Mesendoderm (in vitro differentiated cells): ENCODE results near the gene FARP1.

Experiments
- DNase-seq: peaks from one replicate; pipeline ENCODE4 v3.0.0; 2013
- H2AK5ac ChIP-seq: 2 replicates; pipeline ENCODE4 v1.6.1; 2013; ENCODE audit warnings: low read length, inconsistent platforms
- H2BK120ac ChIP-seq: 2 replicates; pipeline ENCODE4 v1.6.1; 2013; ENCODE audit warnings: low read depth, mild to moderate bottlenecking, low read length, moderate library complexity, mixed read lengths
- H2BK15ac ChIP-seq: replicated peaks from 2 replicates; pipeline ENCODE4 v1.6.1; 2013; ENCODE audit warnings: low read depth, mild to moderate bottlenecking, moderate library complexity
- H2BK5ac ChIP-seq: 2 replicates; pipeline ENCODE4 v1.6.1; 2013; ENCODE audit warnings: low read length, inconsistent platforms
- H3K18ac ChIP-seq: 2 replicates; pipeline ENCODE4 v1.6.1; 2013; ENCODE audit warnings: mild to moderate bottlenecking, low read length, mixed read lengths
- H3K23ac ChIP-seq: one replicate; pipeline ENCODE4 v1.6.1; 2013; ENCODE audit warnings: low read length
- H3K27ac ChIP-seq: 2 replicates; pipeline ENCODE4 v1.5.1; 2013; ENCODE audit warnings: low read depth, mild to moderate bottlenecking, inconsistent platforms, low read length, moderate library complexity
- H3K27me3 ChIP-seq: 2 replicates; pipeline ENCODE4 v1.6.1; 2013; ENCODE audit warnings: low read length, control low read depth, mild to moderate bottlenecking, inconsistent platforms; ENCODE audit not compliant: insufficient read depth, poor library complexity
- H3K36me3 ChIP-seq: 2 replicates; pipeline ENCODE4 v1.6.1; 2013; ENCODE audit warnings: low read length, inconsistent platforms; ENCODE audit not compliant: control insufficient read depth, insufficient read depth
- H3K4ac ChIP-seq: one replicate; pipeline ENCODE4 v1.6.1; 2013; ENCODE audit warnings: low read depth, mild to moderate bottlenecking, low read length, moderate library complexity
- H3K4me1 ChIP-seq: 2 replicates; pipeline ENCODE4 v1.6.1; 2013; ENCODE audit warnings: low read depth, low read length, inconsistent platforms; ENCODE audit not compliant: control insufficient read depth
- H3K4me2 ChIP-seq: 2 replicates; pipeline ENCODE4 v1.6.1; 2013; ENCODE audit warnings: low read length
- H3K4me3 ChIP-seq: 2 replicates; pipeline ENCODE4 v1.5.1; 2013; ENCODE audit warnings: mild to moderate bottlenecking, low read length
- H3K56ac ChIP-seq: one replicate; pipeline ENCODE4 v1.6.1; 2013; ENCODE audit warnings: low read length
- H3K79me1 ChIP-seq: 2 replicates; pipeline ENCODE4 v1.6.1; 2013; ENCODE audit warnings: low read length, inconsistent platforms
- H3K79me2 ChIP-seq: 2 replicates; pipeline ENCODE4 v1.6.1; 2013; ENCODE audit warnings: mild to moderate bottlenecking, low read length; ENCODE audit not compliant: control insufficient read depth, insufficient read depth
- H3K9ac ChIP-seq: 2 replicates; pipeline ENCODE4 v1.6.1; 2013; ENCODE audit warnings: low read length, inconsistent platforms
- H4K5ac ChIP-seq: one replicate; pipeline ENCODE4 v1.6.1; 2013; ENCODE audit warnings: low read length
- H4K8ac ChIP-seq: one replicate; pipeline ENCODE4 v1.6.1; 2013; ENCODE audit warnings: low read depth, mild to moderate bottlenecking, control low read depth, low read length, moderate library complexity
- WGBS: extraction: QIAGEN DNeasy Blood & Tissue Kit; methylation state at CpG from one replicate; pipeline ENCODE4 v1.1.7; 2013; ENCODE audit warnings: low lambda C conversion rate, missing lambda C conversion rate; ENCODE audit not compliant: insufficient coverage; ENCODE audit errors: extremely low coverage; 5-methylcytosine and 5-hydroxymethylcytosine counted together

Gene FARP1

DNA sequence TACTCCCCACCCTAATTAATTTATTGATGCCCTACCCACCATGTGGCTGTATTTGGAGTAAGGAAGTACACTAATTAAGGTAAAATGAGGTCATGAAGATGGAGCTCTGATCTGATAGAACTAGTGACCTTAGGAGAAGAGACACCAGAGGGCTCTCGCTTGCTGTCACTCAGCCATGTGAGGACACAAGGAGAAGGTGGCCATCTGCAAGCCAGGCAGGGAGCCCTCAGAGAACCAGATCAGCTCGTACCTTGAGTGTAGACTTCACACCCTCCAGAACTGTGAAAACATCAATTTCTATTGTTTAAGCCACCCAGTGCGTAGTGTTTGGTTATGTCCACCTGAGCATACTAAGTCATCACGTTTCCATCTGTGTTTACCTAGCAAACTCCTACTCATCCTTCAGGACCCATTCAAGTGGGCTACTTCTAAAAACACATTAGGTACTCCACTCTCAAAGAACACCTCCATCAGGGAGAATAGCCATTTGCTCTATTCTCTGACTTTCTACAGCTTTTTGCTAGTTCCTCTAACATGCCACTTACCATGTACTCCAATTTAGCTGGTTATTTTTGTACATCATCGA, 191.8 kb downstream of the FARP1 start:
- Histone ChIP-seq H3K9ac (no peak overlapping the region), H2BK120ac (no peak overlapping the region), H4K8ac (no peak overlapping the region), H4K5ac (no peak overlapping the region), H3K27ac (no peak overlapping the region), H3K79me1 (peaks cover 9% of the 10 kb centered on the region), H3K79me2 (peaks cover 4% of the 10 kb centered on the region), H2AK5ac (no peak overlapping the region), H2BK15ac (no peak overlapping the region), H3K56ac (no peak overlapping the region), H2BK5ac (no peak overlapping the region), H3K4me3 (no peak overlapping the region), H3K18ac (no peak overlapping the region), H3K23ac (no peak overlapping the region), H3K27me3 (no peaks in the 10 kb centered on the region), H3K4ac (no peak overlapping the region), H3K4me2 (no peak overlapping the region), H3K4me1 (no peaks in the 10 kb centered on the region), H3K36me3 (no peaks in the 10 kb centered on the region)
- DNase-seq, result no peak
- no CpG with 5 or more reads among the region's 5 CpGs for WGBS

DNA sequence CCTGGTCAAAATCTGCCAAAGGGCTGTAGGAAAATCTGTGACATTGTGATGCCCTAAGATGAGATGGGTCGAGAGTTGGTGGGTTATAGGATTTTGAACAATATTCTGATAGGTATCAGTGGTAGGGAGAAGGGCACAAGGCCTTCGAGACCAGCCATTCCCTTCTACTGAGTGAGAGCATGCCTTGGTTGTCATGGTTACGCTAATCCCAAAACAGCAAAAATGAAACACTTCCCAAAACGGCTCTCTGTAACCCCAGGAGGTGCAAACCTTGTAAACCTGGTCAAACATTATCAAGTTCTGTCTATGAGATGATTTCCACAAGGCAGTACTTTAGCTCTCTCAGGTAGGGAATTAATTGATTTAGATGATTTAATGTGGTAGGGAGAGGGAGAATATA, 192.8 kb downstream of the FARP1 start:
- Histone ChIP-seq H3K23ac (no peak overlapping the region), H3K4me2 (no peak overlapping the region), H3K79me2 (no peaks in the 10 kb centered on the region), H3K9ac (no peak overlapping the region), H4K8ac (no peak overlapping the region), H2AK5ac (no peak overlapping the region), H3K79me1 (peaks cover 6% of the 10 kb centered on the region), H3K36me3 (no peaks in the 10 kb centered on the region), H2BK5ac (no peak overlapping the region), H3K4ac (no peak overlapping the region), H3K56ac (no peak overlapping the region), H3K4me3 (no peak overlapping the region), H2BK15ac (no peak overlapping the region), H4K5ac (no peak overlapping the region), H3K18ac (no peak overlapping the region), H3K27ac (no peak overlapping the region), H3K27me3 (no peaks in the 10 kb centered on the region), H2BK120ac (no peak overlapping the region), H3K4me1 (no peaks in the 10 kb centered on the region)
- peak; percentile 62 for DNase-seq
- WGBS, result no CpG with 5 or more reads among the region's 4 CpGs

DNA sequence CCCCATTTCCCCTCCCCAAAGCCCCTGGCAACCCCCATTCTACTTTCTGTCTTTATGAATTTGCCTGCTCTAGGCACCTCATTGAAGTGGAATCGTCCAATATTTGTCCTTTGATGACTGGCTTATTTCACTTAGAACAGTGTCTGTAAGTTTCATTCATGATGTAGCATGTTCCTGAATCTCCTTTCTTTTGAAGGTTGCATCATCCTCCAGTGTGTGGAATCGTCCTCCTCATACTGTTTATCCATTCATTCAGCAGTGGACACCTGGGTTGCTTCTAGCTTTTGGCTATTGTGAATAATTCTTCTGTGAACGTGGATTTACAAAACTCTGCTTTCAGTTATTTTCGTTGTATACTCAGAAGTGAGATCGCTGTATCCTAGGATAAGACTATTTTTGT, 195.4 kb downstream of the FARP1 start:
- H3K36me3 ChIP-seq, result no peaks in the 10 kb centered on the region
- H2BK120ac ChIP-seq, result no peak overlapping the region
- H3K4me1 ChIP-seq, result no peaks in the 10 kb centered on the region
- H3K23ac ChIP-seq, result no peak overlapping the region
- no peak overlapping the region for H3K4me3 ChIP-seq
- H3K4me2 ChIP-seq, result no peak overlapping the region
- H2BK15ac ChIP-seq, result no peak overlapping the region
- H2AK5ac ChIP-seq, result no peak overlapping the region
- no peaks in the 10 kb centered on the region for H3K27me3 ChIP-seq
- no peak overlapping the region for H4K5ac ChIP-seq
- no peak overlapping the region for H3K27ac ChIP-seq
- no peaks in the 10 kb centered on the region for H3K79me2 ChIP-seq
- no peak overlapping the region for H3K4ac ChIP-seq
- H4K8ac ChIP-seq, result no peak overlapping the region
- H3K56ac ChIP-seq, result no peak overlapping the region
- no peak overlapping the region for H3K18ac ChIP-seq
- no peak for DNase-seq
- no peak overlapping the region for H3K9ac ChIP-seq
- no peak overlapping the region for H2BK5ac ChIP-seq
- peaks cover 6% of the 10 kb centered on the region for H3K79me1 ChIP-seq
- no CpG with 5 or more reads among the region's 5 CpGs for WGBS

DNA sequence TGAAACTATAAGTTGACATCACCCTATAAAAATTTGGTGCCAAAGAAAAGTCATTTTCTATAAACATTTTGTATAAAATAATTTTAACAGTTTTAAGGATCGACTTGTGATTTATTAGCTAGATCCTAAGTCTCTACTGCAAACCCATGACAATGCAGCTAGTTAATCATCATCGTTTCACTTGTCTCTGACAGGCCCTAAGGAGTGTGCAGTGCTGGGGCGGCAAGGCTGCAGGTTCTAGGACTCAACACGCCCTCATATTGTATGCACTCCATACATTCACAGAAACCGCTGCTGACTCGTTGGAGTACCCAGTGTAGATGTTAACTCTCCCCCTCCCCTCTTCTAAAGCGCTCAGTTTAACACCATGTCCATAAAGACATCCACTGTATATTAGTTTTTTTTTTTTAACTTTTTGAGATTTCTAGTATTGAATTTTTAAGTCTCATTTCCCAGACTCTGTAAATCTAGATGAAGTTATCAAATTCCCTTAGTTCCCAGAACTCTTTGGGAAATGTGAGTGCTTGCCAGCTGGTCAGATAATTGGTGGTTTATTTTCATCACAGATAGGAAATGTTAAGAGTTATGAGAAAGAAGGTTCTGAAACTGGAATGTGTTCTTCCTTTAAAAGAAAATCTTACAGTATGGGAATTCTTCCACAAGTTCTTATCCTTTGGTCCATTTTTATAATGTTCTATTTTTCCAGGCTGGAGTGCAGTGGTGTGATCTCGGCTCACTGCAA, 197.0 kb downstream of the FARP1 start:
- Histone ChIP-seq H2BK120ac (no peak overlapping the region), H3K27me3 (no peaks in the 10 kb centered on the region), H3K36me3 (no peaks in the 10 kb centered on the region), H3K4me2 (no peak overlapping the region), H3K79me2 (no peaks in the 10 kb centered on the region), H4K5ac (no peak overlapping the region), H2BK5ac (no peak overlapping the region), H2AK5ac (no peak overlapping the region), H3K56ac (no peak overlapping the region), H3K23ac (no peak overlapping the region), H3K4me3 (no peak overlapping the region), H2BK15ac (no peak overlapping the region), H3K27ac (no peak overlapping the region), H3K9ac (no peak overlapping the region), H3K79me1 (peaks cover under 1% of the 10 kb centered on the region), H3K4ac (no peak overlapping the region), H4K8ac (no peak overlapping the region), H3K18ac (no peak overlapping the region), H3K4me1 (no peaks in the 10 kb centered on the region)
- no CpG with 5 or more reads among the region's 8 CpGs for WGBS
- no peak for DNase-seq

DNA sequence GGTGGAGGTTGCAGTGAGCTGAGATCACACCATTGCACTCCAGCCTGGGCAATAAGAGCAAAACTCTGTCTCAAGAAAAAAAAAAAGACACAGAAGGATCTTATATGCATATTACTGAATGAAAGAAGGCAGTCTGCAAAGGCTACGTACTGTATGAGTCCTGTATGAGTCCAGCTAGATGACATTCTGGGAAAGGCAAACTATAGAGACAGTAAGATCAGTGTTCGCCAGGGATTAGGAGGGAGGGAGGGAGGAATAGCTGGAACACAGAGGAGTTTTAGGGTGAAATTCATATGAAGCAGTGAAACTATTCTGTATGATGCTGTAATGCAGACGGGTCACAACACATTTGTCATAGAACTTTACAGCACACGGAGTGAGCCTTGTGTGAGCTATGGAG, 200.1 kb downstream of the FARP1 start:
- Histone ChIP-seq H3K4me3 (no peak overlapping the region), H3K4me1 (no peaks in the 10 kb centered on the region), H2AK5ac (no peak overlapping the region), H3K4me2 (no peak overlapping the region), H3K56ac (no peak overlapping the region), H3K27me3 (no peaks in the 10 kb centered on the region), H2BK15ac (no peak overlapping the region), H4K8ac (no peak overlapping the region), H3K23ac (no peak overlapping the region), H4K5ac (no peak overlapping the region), H3K18ac (no peak overlapping the region), H3K79me1 (no peaks in the 10 kb centered on the region), H2BK120ac (no peak overlapping the region), H3K9ac (no peak overlapping the region), H3K4ac (no peak overlapping the region), H3K27ac (no peak overlapping the region), H3K79me2 (no peaks in the 10 kb centered on the region), H3K36me3 (no peaks in the 10 kb centered on the region), H2BK5ac (no peak overlapping the region)
- no CpG with 5 or more reads among the region's 4 CpGs for WGBS
- no peak for DNase-seq

DNA sequence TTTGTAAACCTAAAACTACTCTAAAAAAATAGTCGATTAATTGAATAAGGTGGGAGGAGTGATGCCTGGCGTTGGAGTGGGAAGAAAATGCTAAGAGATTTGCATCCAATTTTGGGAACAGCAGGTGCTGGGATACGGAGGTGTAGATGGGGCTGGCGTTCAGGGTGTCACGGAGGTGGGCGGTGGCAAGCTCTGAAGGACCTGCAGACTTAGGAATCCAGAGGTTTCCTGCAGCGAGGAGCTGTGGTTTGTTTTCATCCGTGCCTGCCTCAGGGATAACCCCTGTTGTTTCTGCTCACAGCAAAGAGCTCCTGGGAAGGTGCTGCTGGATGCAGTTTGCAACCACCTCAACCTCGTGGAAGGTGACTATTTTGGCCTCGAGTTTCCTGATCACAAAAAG, 200.6 kb downstream of the FARP1 start:
- H3K18ac ChIP-seq, result no peak overlapping the region
- no peak overlapping the region for H3K4me2 ChIP-seq
- no peaks in the 10 kb centered on the region for H3K27me3 ChIP-seq
- no peaks in the 10 kb centered on the region for H3K79me2 ChIP-seq
- WGBS, result no CpG with 5 or more reads among the region's 10 CpGs
- DNase-seq, result no peak
- no peak overlapping the region for H3K4ac ChIP-seq
- no peak overlapping the region for H3K27ac ChIP-seq
- no peak overlapping the region for H2BK120ac ChIP-seq
- no peak overlapping the region for H2BK15ac ChIP-seq
- no peak overlapping the region for H3K23ac ChIP-seq
- H3K79me1 ChIP-seq, result no peaks in the 10 kb centered on the region
- H3K36me3 ChIP-seq, result no peaks in the 10 kb centered on the region
- H3K4me1 ChIP-seq, result no peaks in the 10 kb centered on the region
- no peak overlapping the region for H2AK5ac ChIP-seq
- no peak overlapping the region for H3K4me3 ChIP-seq
- H4K8ac ChIP-seq, result no peak overlapping the region
- H3K9ac ChIP-seq, result no peak overlapping the region
- no peak overlapping the region for H4K5ac ChIP-seq
- no peak overlapping the region for H2BK5ac ChIP-seq
- no peak overlapping the region for H3K56ac ChIP-seq
